ENCODE measurements around the gene SRXN1.

- TF ChIP-seq, protein P1, sequence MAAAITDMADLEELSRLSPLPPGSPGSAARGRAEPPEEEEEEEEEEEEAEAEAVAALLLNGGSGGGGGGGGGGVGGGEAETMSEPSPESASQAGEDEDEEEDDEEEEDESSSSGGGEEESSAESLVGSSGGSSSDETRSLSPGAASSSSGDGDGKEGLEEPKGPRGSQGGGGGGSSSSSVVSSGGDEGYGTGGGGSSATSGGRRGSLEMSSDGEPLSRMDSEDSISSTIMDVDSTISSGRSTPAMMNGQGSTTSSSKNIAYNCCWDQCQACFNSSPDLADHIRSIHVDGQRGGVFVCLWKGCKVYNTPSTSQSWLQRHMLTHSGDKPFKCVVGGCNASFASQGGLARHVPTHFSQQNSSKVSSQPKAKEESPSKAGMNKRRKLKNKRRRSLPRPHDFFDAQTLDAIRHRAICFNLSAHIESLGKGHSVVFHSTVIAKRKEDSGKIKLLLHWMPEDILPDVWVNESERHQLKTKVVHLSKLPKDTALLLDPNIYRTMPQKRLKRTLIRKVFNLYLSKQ (tag by site-specific recombination; IDR thresholded peaks at IDR 0.05; ENCODE audit: borderline replicate concordance), result no peak
- TF ChIP-seq KLF10 (tag by site-specific recombination; IDR thresholded peaks at IDR 0.05) (no peak), PRDM1 (tag by site-specific recombination; IDR thresholded peaks at IDR 0.05) (no peak), CTCF (tag by site-specific recombination; IDR thresholded peaks at IDR 0.05) (no peak), SALL2 (tag by site-specific recombination; IDR thresholded peaks at IDR 0.05; ENCODE audit: borderline replicate concordance) (no peak), ZSCAN16 (tag by site-specific recombination; IDR thresholded peaks at IDR 0.05) (no peak), ZNF23 (tag by site-specific recombination; IDR thresholded peaks at IDR 0.05; ENCODE audit: borderline replicate concordance) (no peak), ZNF530 (tag by site-specific recombination; IDR thresholded peaks at IDR 0.05; ENCODE audit: low read depth) (no peak), ZSCAN30 (tag by site-specific recombination; IDR thresholded peaks at IDR 0.05) (no peak)
- TF ChIP-seq, protein P2, sequence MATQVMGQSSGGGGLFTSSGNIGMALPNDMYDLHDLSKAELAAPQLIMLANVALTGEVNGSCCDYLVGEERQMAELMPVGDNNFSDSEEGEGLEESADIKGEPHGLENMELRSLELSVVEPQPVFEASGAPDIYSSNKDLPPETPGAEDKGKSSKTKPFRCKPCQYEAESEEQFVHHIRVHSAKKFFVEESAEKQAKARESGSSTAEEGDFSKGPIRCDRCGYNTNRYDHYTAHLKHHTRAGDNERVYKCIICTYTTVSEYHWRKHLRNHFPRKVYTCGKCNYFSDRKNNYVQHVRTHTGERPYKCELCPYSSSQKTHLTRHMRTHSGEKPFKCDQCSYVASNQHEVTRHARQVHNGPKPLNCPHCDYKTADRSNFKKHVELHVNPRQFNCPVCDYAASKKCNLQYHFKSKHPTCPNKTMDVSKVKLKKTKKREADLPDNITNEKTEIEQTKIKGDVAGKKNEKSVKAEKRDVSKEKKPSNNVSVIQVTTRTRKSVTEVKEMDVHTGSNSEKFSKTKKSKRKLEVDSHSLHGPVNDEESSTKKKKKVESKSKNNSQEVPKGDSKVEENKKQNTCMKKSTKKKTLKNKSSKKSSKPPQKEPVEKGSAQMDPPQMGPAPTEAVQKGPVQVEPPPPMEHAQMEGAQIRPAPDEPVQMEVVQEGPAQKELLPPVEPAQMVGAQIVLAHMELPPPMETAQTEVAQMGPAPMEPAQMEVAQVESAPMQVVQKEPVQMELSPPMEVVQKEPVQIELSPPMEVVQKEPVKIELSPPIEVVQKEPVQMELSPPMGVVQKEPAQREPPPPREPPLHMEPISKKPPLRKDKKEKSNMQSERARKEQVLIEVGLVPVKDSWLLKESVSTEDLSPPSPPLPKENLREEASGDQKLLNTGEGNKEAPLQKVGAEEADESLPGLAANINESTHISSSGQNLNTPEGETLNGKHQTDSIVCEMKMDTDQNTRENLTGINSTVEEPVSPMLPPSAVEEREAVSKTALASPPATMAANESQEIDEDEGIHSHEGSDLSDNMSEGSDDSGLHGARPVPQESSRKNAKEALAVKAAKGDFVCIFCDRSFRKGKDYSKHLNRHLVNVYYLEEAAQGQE (tag by site-specific recombination; IDR thresholded peaks at IDR 0.05), result no peak
These were observed 5.2 kb upstream of the SRXN1 start for GRCh38 chr20:658202-658601.

All from HEK293 (cell line).